HG03460 (cell line): ENCODE data around the gene ANGPTL2.

Experiments
- ATAC-seq: cut with Tn5 transposase; IDR thresholded peaks from one replicate; pipeline ENCODE4 v1.9.1; 2021; ENCODE audit not compliant: unreplicated experiment

The ANGPTL2 gene

GRCh38 chr9:127078336-127078735 lies 44.1 kb downstream of the ANGPTL2 start:
- no peak for ATAC-seq

- no peak for ATAC-seq
These were observed 44.8 kb downstream of the ANGPTL2 start for GRCh38 chr9:127077644-127077946.

- ATAC-seq, result no peak
These were observed 45.4 kb downstream of the ANGPTL2 start for GRCh38 chr9:127076860-127077643.

GRCh38 chr9:127075624-127076372 lies 46.6 kb downstream of the ANGPTL2 start:
- ATAC-seq, result no peak

- no peak for ATAC-seq
These were observed 47.6 kb downstream of the ANGPTL2 start for GRCh38 chr9:127074561-127075548.

GRCh38 chr9:127067603-127068220 lies 54.7 kb downstream of the ANGPTL2 start:
- ATAC-seq, result no peak

GRCh38 chr9:127066851-127067136 lies 55.6 kb downstream of the ANGPTL2 start:
- no peak for ATAC-seq

GRCh38 chr9:127066060-127066850 lies 56.2 kb downstream of the ANGPTL2 start:
- no peak for ATAC-seq

GRCh38 chr9:127065592-127065991 lies 56.8 kb downstream of the ANGPTL2 start:
- no peak for ATAC-seq

- no peak for ATAC-seq
These were observed 58.1 kb downstream of the ANGPTL2 start for GRCh38 chr9:127064335-127064734.

GRCh38 chr9:127061411-127061810 lies 61.0 kb downstream of the ANGPTL2 start:
- ATAC-seq, result no peak

GRCh38 chr9:127059765-127060361 lies 62.6 kb downstream of the ANGPTL2 start:
- ATAC-seq, result no peak

GRCh38 chr9:127059030-127059429 lies 63.4 kb downstream of the ANGPTL2 start:
- no peak for ATAC-seq

- ATAC-seq, result no peak
These were observed 63.8 kb downstream of the ANGPTL2 start for GRCh38 chr9:127058645-127059021.

GRCh38 chr9:127058011-127058644 lies 64.3 kb downstream of the ANGPTL2 start:
- no peak for ATAC-seq

GRCh38 chr9:127056446-127056845 lies 66.0 kb downstream of the ANGPTL2 start:
- ATAC-seq, result no peak

- ATAC-seq, result no peak
These were observed 66.6 kb downstream of the ANGPTL2 start for GRCh38 chr9:127055745-127056402.

GRCh38 chr9:127053960-127054359 lies 68.5 kb downstream of the ANGPTL2 start:
- ATAC-seq, result no peak
